K562 (cell line): ENCODE results near the gene TCF12. TPM values are rescaled to one million over a fixed set of nuclear protein-coding genes. Genes with fewer than 3 reads are reported as not detected.
A peak's percentile ranks its signal among the peaks of the same experiment; 100 is the strongest.

Experiments
- ARNT ChIP-seq, 2 experiments: fragments of 450-650 bp; IDR thresholded peaks; 2 replicates each; pipeline ENCODE4 v1.6.1; 2016; ENCODE audit warnings: mild to moderate bottlenecking in 1 of 2
- DPF2 ChIP-seq: fragments of 450-650 bp; IDR thresholded peaks from 2 replicates; pipeline ENCODE4 v1.6.1; 2016
- ETS2 ChIP-seq: IDR thresholded peaks from 2 replicates; pipeline ENCODE4 v1.6.1; 2016; ENCODE audit warnings: borderline replicate concordance, missing genetic modification characterization, mild to moderate bottlenecking, moderate library complexity, missing compliant biosample characterization; ENCODE audit not compliant: poor library complexity, severe bottlenecking
- GATA2 ChIP-seq: sonication (generic); formaldehyde crosslinking; IDR thresholded peaks from 2 replicates; pipeline ENCODE4 v1.4.0; 2020; ENCODE audit warnings: mild to moderate bottlenecking, missing genetic modification reagents
- GTF2A2 ChIP-seq: IDR thresholded peaks from 2 replicates; pipeline ENCODE4 v1.6.1; 2016; ENCODE audit warnings: mild to moderate bottlenecking, missing genetic modification characterization, missing compliant biosample characterization
- HNRNPL ChIP-seq: fragments of 200-400 bp; formaldehyde crosslinking; IDR thresholded peaks from 2 replicates; pipeline ENCODE4 v1.6.1; 2017; ENCODE audit warnings: low read depth, mild to moderate bottlenecking, low read length
- KLF10 ChIP-seq: fragments of 250-450 bp; sonication (Bioruptor Pico); IDR thresholded peaks from 2 replicates; pipeline ENCODE4 v1.6.1; 2021; ENCODE audit warnings: matching md5 sums
- MEIS2 ChIP-seq: fragments of 450-650 bp; IDR thresholded peaks from 2 replicates; pipeline ENCODE4 v1.6.1; 2014; ENCODE audit warnings: mild to moderate bottlenecking; ENCODE audit not compliant: partially characterized antibody
- NONO ChIP-seq, 2 experiments: fragments of 200-400 bp in 1 of 2; fragments of 450-650 bp in 1 of 2; formaldehyde crosslinking in 1 of 2; IDR thresholded peaks; 2 replicates each; pipeline ENCODE4 v1.6.1; 2017; ENCODE audit warnings: low read depth in 2 of 2, mild to moderate bottlenecking in 2 of 2, moderate library complexity in 2 of 2, low read length in 1 of 2
- NR2C2 ChIP-seq, 2 experiments: fragments of 200-800 bp in 1 of 2; sonication (Bioruptor generic) in 1 of 2; sonication (generic) in 1 of 2; formaldehyde crosslinking in 1 of 2; IDR thresholded peaks; 2 replicates each; pipeline versions ENCODE4 v1.6.1 to v1.8.0; 2016 to 2022; ENCODE audit warnings: mild to moderate bottlenecking in 1 of 2, missing compliant biosample characterization in 1 of 2, missing genetic modification characterization in 1 of 2, missing genetic modification reagents in 1 of 2
- SAP30 ChIP-seq: fragments of 200-600 bp; sonication (generic); IDR thresholded peaks from 2 replicates; pipeline ENCODE4 v1.6.1; 2012; ENCODE audit warnings: borderline replicate concordance, low read depth, mild to moderate bottlenecking, moderate library complexity, low read length, control low read depth, inconsistent platforms; ENCODE audit not compliant: insufficient read depth, poor library complexity, severe bottlenecking
- SMARCB1 ChIP-seq: IDR thresholded peaks from 2 replicates; pipeline ENCODE4 v1.6.1; 2011; ENCODE audit warnings: improper control_type of control experiment, low read depth; ENCODE audit not compliant: insufficient read length
- SOX6 ChIP-seq: fragments of 450-650 bp; IDR thresholded peaks from 2 replicates; pipeline ENCODE4 v1.6.1; 2014; ENCODE audit warnings: mild to moderate bottlenecking
- WHSC1 ChIP-seq: IDR thresholded peaks from one replicate; pipeline ENCODE4 v1.6.1; 2012; ENCODE audit warnings: low read length, control low read depth, inconsistent platforms
- ZBTB7A ChIP-seq: IDR thresholded peaks from 2 replicates; pipeline ENCODE4 v1.6.1; 2011; ENCODE audit warnings: low read depth, mild to moderate bottlenecking, low read length, moderate library complexity, borderline replicate concordance; ENCODE audit not compliant: control insufficient read depth
- ZNF57 ChIP-seq: fragments of 450-650 bp; formaldehyde crosslinking; IDR thresholded peaks from 2 replicates; pipeline ENCODE4 v1.4.0; 2020; ENCODE audit warnings: mild to moderate bottlenecking, moderate library complexity
- polyA plus RNA-seq, 8 experiments: library from polyadenylated mRNA; depleted of rRNA in 4 of 8; stranded (reverse) in 5 of 8; unstranded in 3 of 8; fragments of >200 nt; fragmentation: Nextera tagmentation in 2 of 8; fragmentation: Illumina TruSeq in 1 of 8; extraction: Ambion mirVana in 2 of 8; extraction: Trizol in 1 of 8; gene quantifications; 2 replicates each; pipeline versions ENCODE4 v1.2.1 to v1.2.3, GENCODE V29; 2011 to 2014; ENCODE audit warnings: inconsistent platforms in 1 of 8, missing spikeins in 1 of 8
- total RNA-seq, 7 experiments: library from RNA; depleted of rRNA in 6 of 7; stranded (reverse); fragments of >200 nt in 6 of 7; fragmentation: Illumina TruSeq in 2 of 7; extraction: Trizol in 2 of 7; gene quantifications; 2 replicates each; pipeline versions ENCODE4 v1.2.1 to v1.2.3, GENCODE V29; 2011 to 2021; ENCODE audit warnings: low replicate concordance in 1 of 7
- TF ChIP-seq, protein P1 (sequence below): fragments of 450-650 bp; IDR thresholded peaks from 2 replicates; pipeline ENCODE4 v1.6.1; 2017; ENCODE audit warnings: antibody characterized with exemption, mild to moderate bottlenecking
- TF ChIP-seq, protein P2 (sequence below), 2 experiments: IDR thresholded peaks in 1 of 2; conservative IDR thresholded peaks in 1 of 2; 2 replicates each; pipeline ENCODE4 v1.6.1; 2016; ENCODE audit warnings: low read depth in 2 of 2, mild to moderate bottlenecking in 1 of 2, missing compliant biosample characterization in 1 of 2, missing genetic modification characterization in 1 of 2, moderate library complexity in 1 of 2
- TF ChIP-seq, protein P3 (sequence below): fragments of 250-450 bp; sonication (Bioruptor Pico); IDR thresholded peaks from 2 replicates; pipeline ENCODE4 v1.4.0; 2020; ENCODE audit warnings: borderline replicate concordance

The TCF12 gene
- total and polyA plus RNA-seq, 9 of the 15 experiments (the other 6 are each of a cell fraction or from before 2014, with no cell fraction given) = 10.5 to 132 (median 52.9) TPM

DNA sequence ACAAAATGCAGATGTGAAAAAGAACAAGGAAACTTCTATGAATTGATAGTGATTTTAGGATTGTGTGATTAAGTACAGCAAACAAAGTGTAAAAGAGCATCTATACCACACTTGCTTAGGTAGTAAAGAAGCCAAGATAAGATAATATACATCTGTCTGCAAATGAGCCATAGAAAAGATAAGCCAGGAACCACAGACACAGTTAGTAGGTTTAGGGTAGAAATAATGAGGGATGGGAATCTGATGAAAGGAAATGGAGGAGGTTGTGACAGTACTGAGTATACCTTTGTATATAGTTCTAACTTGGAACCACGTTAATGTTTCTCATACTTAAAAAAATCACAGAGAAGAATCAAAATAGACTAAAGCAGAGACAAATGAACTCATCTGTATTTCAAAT is 54.0 kb downstream of the TCF12 start (continued):
- TF ChIP-seq, protein P1, sequence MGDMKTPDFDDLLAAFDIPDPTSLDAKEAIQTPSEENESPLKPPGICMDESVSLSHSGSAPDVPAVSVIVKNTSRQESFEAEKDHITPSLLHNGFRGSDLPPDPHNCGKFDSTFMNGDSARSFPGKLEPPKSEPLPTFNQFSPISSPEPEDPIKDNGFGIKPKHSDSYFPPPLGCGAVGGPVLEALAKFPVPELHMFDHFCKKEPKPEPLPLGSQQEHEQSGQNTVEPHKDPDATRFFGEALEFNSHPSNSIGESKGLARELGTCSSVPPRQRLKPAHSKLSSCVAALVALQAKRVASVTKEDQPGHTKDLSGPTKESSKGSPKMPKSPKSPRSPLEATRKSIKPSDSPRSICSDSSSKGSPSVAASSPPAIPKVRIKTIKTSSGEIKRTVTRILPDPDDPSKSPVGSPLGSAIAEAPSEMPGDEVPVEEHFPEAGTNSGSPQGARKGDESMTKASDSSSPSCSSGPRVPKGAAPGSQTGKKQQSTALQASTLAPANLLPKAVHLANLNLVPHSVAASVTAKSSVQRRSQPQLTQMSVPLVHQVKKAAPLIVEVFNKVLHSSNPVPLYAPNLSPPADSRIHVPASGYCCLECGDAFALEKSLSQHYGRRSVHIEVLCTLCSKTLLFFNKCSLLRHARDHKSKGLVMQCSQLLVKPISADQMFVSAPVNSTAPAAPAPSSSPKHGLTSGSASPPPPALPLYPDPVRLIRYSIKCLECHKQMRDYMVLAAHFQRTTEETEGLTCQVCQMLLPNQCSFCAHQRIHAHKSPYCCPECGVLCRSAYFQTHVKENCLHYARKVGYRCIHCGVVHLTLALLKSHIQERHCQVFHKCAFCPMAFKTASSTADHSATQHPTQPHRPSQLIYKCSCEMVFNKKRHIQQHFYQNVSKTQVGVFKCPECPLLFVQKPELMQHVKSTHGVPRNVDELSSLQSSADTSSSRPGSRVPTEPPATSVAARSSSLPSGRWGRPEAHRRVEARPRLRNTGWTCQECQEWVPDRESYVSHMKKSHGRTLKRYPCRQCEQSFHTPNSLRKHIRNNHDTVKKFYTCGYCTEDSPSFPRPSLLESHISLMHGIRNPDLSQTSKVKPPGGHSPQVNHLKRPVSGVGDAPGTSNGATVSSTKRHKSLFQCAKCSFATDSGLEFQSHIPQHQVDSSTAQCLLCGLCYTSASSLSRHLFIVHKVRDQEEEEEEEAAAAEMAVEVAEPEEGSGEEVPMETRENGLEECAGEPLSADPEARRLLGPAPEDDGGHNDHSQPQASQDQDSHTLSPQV = no peak
- TF ChIP-seq SMARCB1 (no peak), ETS2 (tag) (no peak), HNRNPL (no peak), NONO (IDR thresholded peaks at IDR 0.05; ENCODE audit: low read depth in 2 of 2, low read length in 1 of 2) (no peak), ZBTB7A (no peak), GTF2A2 (tag) (no peak), KLF10 (CRISPR knock-in tag) (no peak), SAP30 (no peak), DPF2 (peak; percentile 72), ZNF57 (CRISPR knock-in tag) (no peak), MEIS2 (peak; percentile 74), ARNT (IDR thresholded peaks at IDR 0.05) (no peak), GATA2 (no peak), WHSC1 (no peak), NR2C2 (CRISPR knock-in tag; IDR thresholded peaks at IDR 0.05) (no peak), NR2C2 (tag; IDR thresholded peaks at IDR 0.05) (no peak), SOX6 (peak; percentile 74)
- TF ChIP-seq, protein P2, sequence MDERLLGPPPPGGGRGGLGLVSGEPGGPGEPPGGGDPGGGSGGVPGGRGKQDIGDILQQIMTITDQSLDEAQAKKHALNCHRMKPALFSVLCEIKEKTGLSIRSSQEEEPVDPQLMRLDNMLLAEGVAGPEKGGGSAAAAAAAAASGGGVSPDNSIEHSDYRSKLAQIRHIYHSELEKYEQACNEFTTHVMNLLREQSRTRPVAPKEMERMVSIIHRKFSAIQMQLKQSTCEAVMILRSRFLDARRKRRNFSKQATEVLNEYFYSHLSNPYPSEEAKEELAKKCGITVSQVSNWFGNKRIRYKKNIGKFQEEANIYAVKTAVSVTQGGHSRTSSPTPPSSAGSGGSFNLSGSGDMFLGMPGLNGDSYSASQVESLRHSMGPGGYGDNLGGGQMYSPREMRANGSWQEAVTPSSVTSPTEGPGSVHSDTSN (CRISPR knock-in tag; IDR thresholded peaks at IDR 0.05; ENCODE audit: low read depth) = no peak
- TF ChIP-seq, protein P2 (tag; conservative IDR thresholded peaks at IDR 0.05; ENCODE audit: low read depth) = 0 out of 2 replicates have a peak, but pooled peaks have one; percentile 8
- TF ChIP-seq, protein P3, sequence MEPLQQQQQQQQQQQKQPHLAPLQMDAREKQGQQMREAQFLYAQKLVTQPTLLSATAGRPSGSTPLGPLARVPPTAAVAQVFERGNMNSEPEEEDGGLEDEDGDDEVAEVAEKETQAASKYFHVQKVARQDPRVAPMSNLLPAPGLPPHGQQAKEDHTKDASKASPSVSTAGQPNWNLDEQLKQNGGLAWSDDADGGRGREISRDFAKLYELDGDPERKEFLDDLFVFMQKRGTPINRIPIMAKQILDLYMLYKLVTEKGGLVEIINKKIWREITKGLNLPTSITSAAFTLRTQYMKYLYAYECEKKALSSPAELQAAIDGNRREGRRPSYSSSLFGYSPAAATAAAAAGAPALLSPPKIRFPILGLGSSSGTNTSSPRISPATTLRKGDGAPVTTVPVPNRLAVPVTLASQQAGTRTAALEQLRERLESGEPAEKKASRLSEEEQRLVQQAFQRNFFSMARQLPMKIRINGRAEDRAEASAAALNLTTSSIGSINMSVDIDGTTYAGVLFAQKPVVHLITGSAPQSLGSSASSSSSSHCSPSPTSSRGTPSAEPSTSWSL (CRISPR knock-in tag) = no peak
